HUES48 (cell line): ENCODE results near the gene HDAC8.
"Not testable (repeated sequence)": the region's sequence is repeated elsewhere in the genome, so short reads cannot be mapped to it uniquely, and the experiment has no call there.

Source experiments
- H3K27ac ChIP-seq: one replicate; pipeline ENCODE4 v1.7.0; 2013; ENCODE audit warnings: low read depth, low read length, inconsistent platforms
- H3K27me3 ChIP-seq: 2 replicates; pipeline ENCODE4 v1.6.1; 2013; ENCODE audit warnings: mild to moderate bottlenecking, low read length; ENCODE audit not compliant: control insufficient read depth, insufficient read depth
- H3K36me3 ChIP-seq: 2 replicates; pipeline ENCODE4 v1.6.1; 2013; ENCODE audit warnings: low read length; ENCODE audit not compliant: control insufficient read depth, insufficient read depth
- H3K4me1 ChIP-seq: 2 replicates; pipeline ENCODE4 v1.6.1; 2013; ENCODE audit warnings: mild to moderate bottlenecking, low read length; ENCODE audit not compliant: control insufficient read depth, insufficient read depth
- H3K4me3 ChIP-seq: 2 replicates; pipeline ENCODE4 v1.5.1; 2013; ENCODE audit warnings: mild to moderate bottlenecking, low read depth, low read length
- H3K9ac ChIP-seq: 2 replicates; pipeline ENCODE4 v1.6.1; 2013; ENCODE audit warnings: mild to moderate bottlenecking, low read depth, low read length, moderate library complexity
- H3K9me3 ChIP-seq: 2 replicates; pipeline ENCODE4 v1.6.1; 2013; ENCODE audit warnings: low read length; ENCODE audit not compliant: control insufficient read depth, insufficient read depth

Gene HDAC8

GRCh38 chrX:72573158-72573511 lies 492 bp upstream of the HDAC8 start:
- peaks cover 4% of the 10 kb centered on the region; the same call in 1 of the 2 replicates for H3K27me3 ChIP-seq
- H3K9me3 ChIP-seq: peaks cover 13% of the 10 kb centered on the region
- peaks cover 18% of the 10 kb centered on the region for H3K36me3 ChIP-seq
- H3K9ac ChIP-seq: no peak overlapping the region; the same call in 1 of the 2 replicates
- peak overlapping the region; percentile 99 for H3K4me3 ChIP-seq
- H3K27ac ChIP-seq: no peak overlapping the region
- no peaks in the 10 kb centered on the region for H3K4me1 ChIP-seq

- Histone ChIP-seq H3K36me3 (peaks cover 49% of the 10 kb centered on the region), H3K27me3 (no peaks in the 10 kb centered on the region), H3K9me3 (peaks cover 13% of the 10 kb centered on the region), H3K4me3 (no peak overlapping the region), H3K27ac (no peak overlapping the region), H3K4me1 (no peaks in the 10 kb centered on the region), H3K9ac (no peak overlapping the region)
Measured at GRCh38 chrX:72569786-72570185, 2.9 kb downstream of the HDAC8 start.

DNA sequence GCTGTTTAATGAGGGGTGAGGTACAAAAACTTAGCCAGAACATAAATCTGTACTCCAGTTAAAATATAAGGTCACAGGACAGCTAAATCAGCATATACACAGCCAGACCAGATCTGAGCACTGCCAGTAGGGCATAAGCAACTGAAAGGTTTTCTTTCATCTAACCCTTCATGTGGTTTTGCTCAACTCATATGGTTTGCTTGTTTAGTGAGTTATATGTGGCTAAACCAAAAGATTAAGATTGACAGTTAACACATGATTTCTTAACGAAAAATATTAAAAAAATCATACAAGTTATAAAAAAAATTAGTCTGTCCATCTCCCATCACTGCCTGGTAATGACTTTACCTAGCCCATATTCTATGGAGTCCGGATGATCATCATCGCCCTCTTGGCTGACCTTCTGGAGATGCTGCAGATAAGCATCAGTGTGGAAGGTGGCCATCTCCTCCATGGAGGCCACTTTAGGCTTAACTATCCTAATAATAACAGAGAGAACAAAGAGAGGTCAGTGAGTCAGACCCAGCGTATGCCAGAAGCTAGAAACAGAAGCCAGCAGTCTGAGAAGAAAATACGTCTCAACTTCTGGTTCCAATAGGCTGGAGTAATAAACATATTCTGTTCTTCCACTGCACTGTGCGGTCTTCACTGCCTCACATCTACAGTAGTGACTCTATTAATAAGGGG lies 4.1 kb downstream of the HDAC8 start:
- H3K9ac ChIP-seq: no peak overlapping the region
- H3K4me3 ChIP-seq: no peak overlapping the region
- peaks cover 53% of the 10 kb centered on the region for H3K36me3 ChIP-seq
- no peaks in the 10 kb centered on the region for H3K4me1 ChIP-seq
- H3K27ac ChIP-seq: no peak overlapping the region
- peaks cover 13% of the 10 kb centered on the region for H3K9me3 ChIP-seq
- H3K27me3 ChIP-seq: no peaks in the 10 kb centered on the region

DNA sequence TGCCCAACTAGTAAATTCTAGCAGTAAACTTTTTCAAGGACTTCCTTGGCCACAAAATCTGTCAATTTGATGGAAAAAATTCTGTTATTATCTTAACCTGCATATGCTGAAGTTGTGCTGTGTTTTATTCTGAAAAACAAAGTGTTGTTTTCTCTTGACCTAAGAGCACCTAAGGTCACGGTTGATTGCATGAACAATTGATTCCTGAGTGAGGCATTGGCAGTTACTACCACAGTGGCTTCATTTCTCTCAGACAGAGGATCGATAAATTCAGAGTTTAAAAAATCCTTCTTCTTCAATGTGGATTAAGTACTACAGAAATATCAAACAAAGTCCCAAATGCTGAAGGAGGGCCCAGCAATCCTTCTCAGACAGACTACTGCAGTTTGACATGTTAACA lies 6.2 kb downstream of the HDAC8 start:
- no peak overlapping the region for H3K27ac ChIP-seq
- no peaks in the 10 kb centered on the region for H3K4me1 ChIP-seq
- H3K36me3 ChIP-seq: peaks cover 58% of the 10 kb centered on the region
- H3K27me3 ChIP-seq: no peaks in the 10 kb centered on the region
- H3K9ac ChIP-seq: no peak overlapping the region
- H3K4me3 ChIP-seq: no peak overlapping the region
- H3K9me3 ChIP-seq: peaks cover 10% of the 10 kb centered on the region

DNA sequence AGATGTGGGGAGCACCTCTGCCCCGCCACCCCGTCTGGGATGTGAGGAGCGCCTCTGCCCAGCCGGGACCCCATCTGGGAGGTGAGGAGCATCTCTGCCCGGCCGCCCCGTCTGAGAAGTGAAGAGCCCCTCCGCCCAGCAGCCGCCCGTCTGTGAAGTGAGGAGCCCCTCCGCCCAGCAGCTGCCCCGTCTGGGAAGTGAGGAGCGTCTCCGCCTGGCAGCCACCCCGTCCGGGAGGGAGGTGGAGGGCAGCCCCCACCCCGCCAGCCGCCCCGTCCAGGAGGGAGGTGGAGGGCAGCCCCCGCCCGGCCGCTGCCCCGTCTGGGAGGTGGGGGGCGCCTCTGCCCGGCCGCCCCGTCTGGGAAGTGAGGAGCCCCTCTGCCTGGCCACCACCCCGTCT lies 13.0 kb downstream of the HDAC8 start:
- not testable (repeated sequence) for H3K4me3 ChIP-seq, H3K36me3 ChIP-seq, H3K9me3 ChIP-seq, H3K9ac ChIP-seq, H3K27ac ChIP-seq, H3K4me1 ChIP-seq, H3K27me3 ChIP-seq

- Histone ChIP-seq H3K4me3 (peak overlapping the region; percentile 58), H3K27me3 (no peaks in the 10 kb centered on the region), H3K27ac (peak overlapping the region; percentile 95), H3K9me3 (peaks cover 11% of the 10 kb centered on the region), H3K9ac (peak overlapping the region; percentile 25; the same call in 1 of the 2 replicates), H3K36me3 (no peaks in the 10 kb centered on the region), H3K4me1 (peaks cover 3% of the 10 kb centered on the region; the same call in 1 of the 2 replicates)
Measured at GRCh38 chrX:72554448-72555140, 18.0 kb downstream of the HDAC8 start.

- H3K9me3 ChIP-seq, H3K27ac ChIP-seq, H3K27me3 ChIP-seq, H3K9ac ChIP-seq, H3K4me1 ChIP-seq, H3K36me3 ChIP-seq, H3K4me3 ChIP-seq: not testable (repeated sequence)
Measured at GRCh38 chrX:72552443-72552842, 20.2 kb downstream of the HDAC8 start.

DNA sequence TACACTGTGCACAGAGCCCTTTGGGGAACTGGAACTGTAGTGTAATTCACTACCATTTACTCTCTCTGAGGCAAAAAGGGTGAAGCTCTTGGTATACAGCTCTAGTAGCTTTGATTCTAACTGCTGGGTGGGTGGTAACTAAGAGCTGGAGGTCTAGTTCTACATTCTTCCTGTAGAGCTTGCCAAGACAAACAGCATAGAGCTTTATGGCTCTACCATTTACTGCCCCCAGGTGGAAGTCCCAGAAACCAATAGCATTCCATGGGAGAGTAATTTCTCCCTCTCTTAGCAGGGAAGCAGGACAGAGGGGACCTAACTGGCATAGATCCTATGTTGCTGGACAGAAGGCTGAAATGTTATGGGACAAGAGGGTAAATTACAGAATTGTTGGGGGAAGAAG lies 26.7 kb downstream of the HDAC8 start:
- H3K27me3 ChIP-seq: no peaks in the 10 kb centered on the region
- peaks cover 23% of the 10 kb centered on the region for H3K9me3 ChIP-seq
- H3K4me3 ChIP-seq: no peak overlapping the region
- no peak overlapping the region for H3K9ac ChIP-seq
- no peaks in the 10 kb centered on the region for H3K36me3 ChIP-seq
- no peak overlapping the region for H3K27ac ChIP-seq
- H3K4me1 ChIP-seq: no peaks in the 10 kb centered on the region

- Histone ChIP-seq H3K27ac (no peak overlapping the region), H3K27me3 (no peaks in the 10 kb centered on the region), H3K9me3 (peaks cover 22% of the 10 kb centered on the region; the same call in 1 of the 2 replicates), H3K9ac (no peak overlapping the region), H3K4me3 (no peak overlapping the region), H3K36me3 (no peaks in the 10 kb centered on the region; the same call in 1 of the 2 replicates), H3K4me1 (no peaks in the 10 kb centered on the region)
Measured at GRCh38 chrX:72540318-72540717, 32.3 kb downstream of the HDAC8 start.

DNA sequence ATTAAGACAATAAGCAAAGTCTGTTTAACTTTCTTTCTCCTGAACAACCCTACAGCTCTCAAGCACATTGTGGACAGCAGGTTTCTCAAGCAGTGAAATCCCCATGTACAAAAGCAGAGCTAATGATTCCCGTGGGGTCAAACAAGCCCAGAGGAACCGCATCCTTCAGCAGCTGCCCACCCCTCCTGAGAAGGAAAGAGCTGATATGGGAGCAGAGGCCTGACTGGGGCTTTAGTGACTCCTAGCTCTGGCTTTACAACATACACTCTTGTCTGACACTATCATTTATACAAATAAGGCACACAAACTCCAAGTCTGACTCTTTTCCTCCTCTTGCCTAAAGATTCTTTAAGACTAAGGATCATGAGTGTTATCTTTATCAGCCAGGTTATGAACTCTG lies 32.8 kb downstream of the HDAC8 start:
- no peaks in the 10 kb centered on the region for H3K4me1 ChIP-seq
- H3K9ac ChIP-seq: no peak overlapping the region
- peaks cover 26% of the 10 kb centered on the region for H3K9me3 ChIP-seq
- H3K27ac ChIP-seq: no peak overlapping the region
- H3K4me3 ChIP-seq: no peak overlapping the region
- no peaks in the 10 kb centered on the region for H3K27me3 ChIP-seq
- H3K36me3 ChIP-seq: no peaks in the 10 kb centered on the region; the same call in 1 of the 2 replicates

DNA sequence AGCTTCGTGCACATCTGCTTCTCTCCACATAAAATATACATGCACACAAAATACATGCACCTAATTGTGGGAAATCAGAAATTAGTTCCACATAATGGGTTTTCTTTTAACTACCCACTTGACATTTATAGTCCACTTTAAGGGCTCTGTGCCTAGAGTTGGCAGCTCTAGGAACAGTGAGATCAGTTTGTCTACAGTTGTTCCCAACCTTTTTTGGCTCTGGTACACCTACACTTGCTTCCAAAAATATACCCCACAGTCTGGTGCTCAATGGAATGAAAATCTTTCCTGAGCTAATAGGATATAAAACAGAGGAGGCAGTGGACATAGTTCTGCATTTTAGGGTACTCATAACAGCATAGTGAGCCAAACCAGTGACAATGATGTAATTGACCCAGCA lies 36.1 kb downstream of the HDAC8 start:
- no peaks in the 10 kb centered on the region for H3K4me1 ChIP-seq
- no peak overlapping the region for H3K27ac ChIP-seq
- H3K9ac ChIP-seq: no peak overlapping the region
- H3K36me3 ChIP-seq: no peaks in the 10 kb centered on the region; the same call in 1 of the 2 replicates
- no peak overlapping the region for H3K4me3 ChIP-seq
- H3K27me3 ChIP-seq: no peaks in the 10 kb centered on the region
- H3K9me3 ChIP-seq: peaks cover 17% of the 10 kb centered on the region
